Esophagus squamous epithelium (tissue), 5 donors: Measurements from ENCODE around the gene ADAM12. TPM values are rescaled to one million over a fixed set of nuclear protein-coding genes. Genes with fewer than 3 reads are reported as not detected.

Experiments used
- DNase-seq: peaks from one replicate; lab custom pipeline; 2025; lab: John Stamatoyannopoulos, UW
- H3K27ac ChIP-seq, 4 donors: fragments of 200-600 bp; sonication (generic); one replicate each; pipeline ENCODE4 v1.5.1; 2016 to 2019; ENCODE audit warnings: mild to moderate bottlenecking in 1 of 4
- H3K27me3 ChIP-seq, 4 donors: fragments of 200-600 bp; sonication (generic); 1 replicate in 3 of 4; 2 replicates in 1 of 4; pipeline versions ENCODE4 v1.5.1 to v1.6.0; 2017 to 2021; ENCODE audit warnings: antibody characterized with exemption in 1 of 4
- H3K36me3 ChIP-seq, 3 donors: fragments of 200-600 bp; sonication (generic); one replicate each; pipeline ENCODE4 v1.5.1; 2016 to 2019
- H3K4me1 ChIP-seq, 3 donors: fragments of 200-600 bp; sonication (generic); one replicate each; pipeline ENCODE4 v1.5.1; 2017 to 2019
- H3K4me3 ChIP-seq, 4 donors: fragments of 200-600 bp; sonication (generic); 1 replicate in 3 of 4; 2 replicates in 1 of 4; pipeline ENCODE4 v1.5.1; 2016 to 2019; ENCODE audit warnings: mild to moderate bottlenecking in 2 of 4, moderate library complexity in 1 of 4
- H3K9me3 ChIP-seq, 3 donors: fragments of 200-600 bp; sonication (generic); one replicate each; pipeline ENCODE4 v1.5.1; 2016 to 2019
- CTCF ChIP-seq, 6 experiments: fragments of 450-650 bp in 4 of 6; fragments of 200-600 bp in 2 of 6; sonication (generic) in 2 of 6; IDR thresholded peaks; one replicate each; pipeline ENCODE4 v1.5.1; 2016 to 2019; ENCODE audit warnings: antibody characterized with exemption in 6 of 6, mild to moderate bottlenecking in 4 of 6, moderate library complexity in 4 of 6
- POLR2A ChIP-seq, 4 donors: fragments of 450-650 bp; IDR thresholded peaks; one replicate each; pipeline ENCODE4 v1.6.1; 2017; ENCODE audit warnings: antibody characterized with exemption in 4 of 4, mild to moderate bottlenecking in 4 of 4, moderate library complexity in 3 of 4
- WGBS, 2 donors: methylation state at CpG; one replicate each; pipeline ENCODE4 v1.1.5; 2018; 5-methylcytosine and 5-hydroxymethylcytosine counted together
- intact Hi-C: fragments of 100-400 bp; cut with DNase I; formaldehyde crosslinking; loops from one replicate; pipeline ENCODE4 v1.15.0; 2022
- total RNA-seq, 4 donors: library from RNA; depleted of rRNA; stranded (reverse); fragments of >200 nt; gene quantifications; one replicate each; pipeline ENCODE4 v1.1.0, GENCODE V29; 2016
- donor health status: DM: yes; HTN: yes; CAD: no.

Gene ADAM12
- total RNA-seq, 4 donors from 2014 or later: 0.57 to 1.1 (median 0.76) TPM; not detected in 1

GRCh38 chr10:126166797-126167196 lies 221.5 kb downstream of the ADAM12 start:
- no peaks in the 10 kb centered on the region for H3K9me3 ChIP-seq
- no peaks in the 10 kb centered on the region for H3K27me3 ChIP-seq
- H3K4me3 ChIP-seq: no peak overlapping the region
- DNase-seq: no peak
- no peaks in the 10 kb centered on the region for H3K4me1 ChIP-seq
- no peak for TF ChIP-seq CTCF (IDR thresholded peaks at IDR 0.05)
- no peak for TF ChIP-seq POLR2A (IDR thresholded peaks at IDR 0.05)
- H3K36me3 ChIP-seq: no peaks in the 10 kb centered on the region
- 68 to 80% methylated on average over 7 of the region's 7 CpGs for WGBS, 2 donors
- intact Hi-C loops: no loop called here
- H3K27ac ChIP-seq: no peak overlapping the region

- 76 to 86% methylated on average over 2 of the region's 2 CpGs for WGBS, 2 donors
- H3K9me3 ChIP-seq: no peaks in the 10 kb centered on the region
- DNase-seq: no peak
- H3K27me3 ChIP-seq: no peaks in the 10 kb centered on the region
- TF ChIP-seq POLR2A (IDR thresholded peaks at IDR 0.05): no peak
- no peak for TF ChIP-seq CTCF (IDR thresholded peaks at IDR 0.05)
- no peaks in the 10 kb centered on the region for H3K4me1 ChIP-seq
- H3K36me3 ChIP-seq: no peaks in the 10 kb centered on the region
- H3K4me3 ChIP-seq: no peak overlapping the region
- intact Hi-C loops: no loop called here
- H3K27ac ChIP-seq: no peak overlapping the region
Observed at GRCh38 chr10:126165874-126166273, 222.4 kb downstream of the ADAM12 start.

GRCh38 chr10:126163506-126163905 lies 224.8 kb downstream of the ADAM12 start:
- no peak for DNase-seq
- Histone ChIP-seq H3K4me1 (no peaks in the 10 kb centered on the region), H3K36me3 (no peaks in the 10 kb centered on the region), H3K27me3 (peaks cover 0 to 3% (median 0%) of the 10 kb centered on the region in 4 donors), H3K27ac (no peak overlapping the region), H3K9me3 (no peaks in the 10 kb centered on the region), H3K4me3 (no peak overlapping the region)
- WGBS, 2 donors: 66 to 73% methylated on average over 4 of the region's 4 CpGs
- intact Hi-C loops: no loop called here
- TF ChIP-seq CTCF (IDR thresholded peaks at IDR 0.05) (no peak), POLR2A (IDR thresholded peaks at IDR 0.05) (no peak)

GRCh38 chr10:126161691-126162090 lies 226.6 kb downstream of the ADAM12 start:
- Histone ChIP-seq H3K36me3 (no peaks in the 10 kb centered on the region), H3K27me3 (peaks cover 0 to 3% (median 0%) of the 10 kb centered on the region in 4 donors), H3K9me3 (no peaks in the 10 kb centered on the region), H3K27ac (no peak overlapping the region), H3K4me1 (no peaks in the 10 kb centered on the region), H3K4me3 (no peak overlapping the region)
- WGBS, 2 donors: 59 to 63% methylated on average over 5 of the region's 5 CpGs
- DNase-seq: no peak
- intact Hi-C loops: no loop called here
- TF ChIP-seq POLR2A (IDR thresholded peaks at IDR 0.05): no peak

- DNase-seq: no peak
- intact Hi-C loops: no loop called here
- Histone ChIP-seq H3K27me3 (peaks cover 0 to 3% (median 0%) of the 10 kb centered on the region in 4 donors), H3K4me3 (no peak overlapping the region), H3K36me3 (no peaks in the 10 kb centered on the region), H3K9me3 (no peaks in the 10 kb centered on the region), H3K4me1 (no peaks in the 10 kb centered on the region), H3K27ac (no peak overlapping the region)
- 71 to 84% methylated on average over 10 of the region's 10 CpGs for WGBS, 2 donors
- peak in 1 of 6 experiments; percentile 12 for TF ChIP-seq CTCF (IDR thresholded peaks at IDR 0.05)
- TF ChIP-seq POLR2A (IDR thresholded peaks at IDR 0.05): no peak
Observed at GRCh38 chr10:126160971-126161630, 227.2 kb downstream of the ADAM12 start.
